Testis (tissue), 2 donors: ENCODE results near the gene LARP1.

Experiments used
- POLR2A ChIP-seq: fragments of 450-650 bp; IDR thresholded peaks from one replicate; pipeline ENCODE4 v1.6.1; 2017; ENCODE audit warnings: antibody characterized with exemption, mild to moderate bottlenecking, moderate library complexity
- TF ChIP-seq, protein P1 (sequence below), 3 experiments: fragments of 450-650 bp in 2 of 3; fragments of 200-600 bp in 1 of 3; sonication (generic) in 1 of 3; IDR thresholded peaks; one replicate each; pipeline ENCODE4 v1.5.1; 2016 to 2019; ENCODE audit warnings: antibody characterized with exemption in 3 of 3, mild to moderate bottlenecking in 2 of 3, moderate library complexity in 1 of 3

GRCh38 chr5:154802050-154802449, 46.9 kb downstream of the LARP1 start:
- TF ChIP-seq, protein P1, sequence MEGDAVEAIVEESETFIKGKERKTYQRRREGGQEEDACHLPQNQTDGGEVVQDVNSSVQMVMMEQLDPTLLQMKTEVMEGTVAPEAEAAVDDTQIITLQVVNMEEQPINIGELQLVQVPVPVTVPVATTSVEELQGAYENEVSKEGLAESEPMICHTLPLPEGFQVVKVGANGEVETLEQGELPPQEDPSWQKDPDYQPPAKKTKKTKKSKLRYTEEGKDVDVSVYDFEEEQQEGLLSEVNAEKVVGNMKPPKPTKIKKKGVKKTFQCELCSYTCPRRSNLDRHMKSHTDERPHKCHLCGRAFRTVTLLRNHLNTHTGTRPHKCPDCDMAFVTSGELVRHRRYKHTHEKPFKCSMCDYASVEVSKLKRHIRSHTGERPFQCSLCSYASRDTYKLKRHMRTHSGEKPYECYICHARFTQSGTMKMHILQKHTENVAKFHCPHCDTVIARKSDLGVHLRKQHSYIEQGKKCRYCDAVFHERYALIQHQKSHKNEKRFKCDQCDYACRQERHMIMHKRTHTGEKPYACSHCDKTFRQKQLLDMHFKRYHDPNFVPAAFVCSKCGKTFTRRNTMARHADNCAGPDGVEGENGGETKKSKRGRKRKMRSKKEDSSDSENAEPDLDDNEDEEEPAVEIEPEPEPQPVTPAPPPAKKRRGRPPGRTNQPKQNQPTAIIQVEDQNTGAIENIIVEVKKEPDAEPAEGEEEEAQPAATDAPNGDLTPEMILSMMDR (IDR thresholded peaks at IDR 0.05), result no peak
- no peak for TF ChIP-seq POLR2A
